COLO668 (cell line): ENCODE measurements around the gene CLEC4G.
"Not testable (repeated sequence)": the region's sequence is repeated elsewhere in the genome, so short reads cannot be mapped to it uniquely, and the experiment has no call there.

ENCODE experiments used
- DNase-seq: peaks from one replicate; lab custom pipeline; 2025; ENCODE audit not compliant: unreplicated experiment; lab: John Stamatoyannopoulos, UW

CLEC4G gene

GRCh38 chr19:7746903-7747884 is 15.3 kb upstream of the CLEC4G start, which contains the start of gene CD209:
Gene CD209, minus strand, starts transcription at chr19:7747534. Its CDS starts 23 bp downstream, at chr19:7747511.
- no peak for DNase-seq

DNA sequence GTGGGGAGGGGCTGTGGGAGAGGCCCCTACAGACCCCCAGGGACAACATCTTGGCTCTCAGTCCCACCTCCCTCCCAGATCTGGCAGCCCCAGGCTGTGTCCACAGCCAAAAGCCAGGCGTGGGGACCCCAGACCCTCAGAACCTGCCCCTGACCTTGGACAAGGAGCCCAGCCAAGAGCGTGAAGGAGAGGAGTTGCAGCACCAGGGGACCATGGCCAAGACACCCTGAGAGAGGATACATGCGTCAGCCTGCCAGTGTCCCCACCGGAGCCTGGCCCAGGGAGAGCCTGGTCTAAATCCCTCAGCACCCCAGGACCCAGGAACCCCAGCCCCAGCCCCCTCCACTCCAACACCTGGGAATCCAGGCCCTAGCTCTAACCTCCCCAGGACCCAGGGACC is 14.4 kb upstream of the CLEC4G start:
- DNase-seq = not testable (repeated sequence)

DNA sequence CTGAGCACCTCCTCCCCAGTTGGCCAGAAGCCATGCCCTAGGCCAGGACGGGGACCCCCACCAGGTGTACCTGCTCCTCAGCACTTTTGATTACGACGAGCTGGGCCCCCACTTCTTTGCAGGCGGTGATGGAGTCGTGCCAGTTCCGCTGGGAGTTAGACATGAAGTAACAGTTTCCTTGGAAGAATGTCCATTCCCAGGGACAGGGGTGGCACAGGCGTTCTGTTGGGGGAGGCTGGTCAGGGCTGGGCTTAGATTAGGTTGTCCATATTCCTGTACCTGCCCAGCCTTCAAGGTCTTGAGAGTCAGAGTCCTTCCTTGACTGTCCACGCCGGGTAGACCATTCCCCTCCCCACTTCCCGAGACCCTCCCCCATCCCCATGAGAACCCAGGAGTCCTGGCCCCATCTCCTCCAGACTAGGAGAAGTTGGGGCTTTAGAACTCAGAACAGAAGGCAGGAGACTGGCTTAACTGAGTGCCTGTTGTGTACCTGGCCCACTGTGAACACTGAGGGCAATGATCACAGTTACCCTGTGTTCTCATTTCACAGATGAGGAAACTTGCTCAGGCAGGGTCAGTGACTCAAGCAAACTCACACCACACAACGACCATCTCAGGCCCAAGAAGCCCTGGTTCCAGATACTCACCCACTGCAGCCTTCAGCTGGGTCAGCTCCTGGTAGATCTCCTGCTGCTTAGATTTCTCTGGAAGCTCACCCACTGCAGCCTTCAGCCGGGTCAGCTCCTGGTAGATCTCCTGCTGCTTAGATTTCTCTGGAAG is 13.2 kb upstream of the CLEC4G start:
- DNase-seq = no peak

DNA sequence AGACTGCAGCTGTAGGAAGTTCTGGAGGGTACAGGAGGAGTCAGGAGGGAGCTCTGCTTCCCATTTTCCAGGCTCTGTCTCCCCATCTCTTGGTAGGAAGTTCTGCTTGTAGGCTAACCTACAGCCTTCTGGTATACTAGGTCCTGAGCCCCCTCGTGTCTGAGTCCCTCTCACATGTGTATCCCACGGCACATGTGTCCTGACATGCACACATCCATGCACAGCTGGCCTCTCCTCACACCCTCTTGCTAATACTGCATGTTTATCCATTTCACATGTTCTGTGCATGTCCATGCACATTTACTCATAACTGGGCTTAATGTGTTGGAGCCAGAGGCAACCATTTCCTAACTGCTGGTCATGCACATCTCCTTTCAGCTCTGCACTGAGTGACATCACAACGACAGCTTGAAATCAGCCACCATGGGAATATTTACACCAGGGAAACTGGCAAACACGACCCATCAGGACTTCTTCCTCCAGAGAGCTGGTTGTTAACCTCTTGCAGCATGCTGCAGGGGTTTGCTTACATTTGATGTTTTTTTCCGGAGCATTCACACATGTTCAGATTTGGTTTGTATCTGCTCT is 12.4 kb upstream of the CLEC4G start:
- no peak for DNase-seq

DNA sequence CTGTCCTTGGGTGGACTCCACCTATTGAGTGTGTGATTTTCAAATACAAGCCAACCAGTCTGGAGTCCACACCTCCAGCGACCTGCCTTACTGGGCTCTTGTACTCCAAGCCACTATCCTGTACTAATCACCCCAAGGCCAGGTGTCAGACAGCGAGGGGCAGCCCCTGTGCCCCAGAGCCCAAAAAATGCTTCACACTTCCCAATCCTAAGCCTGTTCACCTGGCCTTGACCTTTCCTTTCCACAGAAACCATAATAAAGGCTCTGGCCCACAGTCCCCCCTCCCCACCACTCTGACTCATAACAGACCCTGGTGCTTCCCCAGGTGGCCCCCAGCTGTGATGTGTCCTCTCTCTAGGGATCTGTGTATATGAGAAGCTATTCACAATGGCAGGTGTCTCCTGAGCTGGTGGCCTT is 11.5 kb upstream of the CLEC4G start:
- no peak for DNase-seq

- DNase-seq = no peak
These were observed 11.1 kb upstream of the CLEC4G start for GRCh38 chr19:7742991-7743390.

GRCh38 chr19:7742575-7742974 is 10.7 kb upstream of the CLEC4G start:
- DNase-seq = no peak

GRCh38 chr19:7740682-7741054 is 8.8 kb upstream of the CLEC4G start:
- DNase-seq = no peak

DNA sequence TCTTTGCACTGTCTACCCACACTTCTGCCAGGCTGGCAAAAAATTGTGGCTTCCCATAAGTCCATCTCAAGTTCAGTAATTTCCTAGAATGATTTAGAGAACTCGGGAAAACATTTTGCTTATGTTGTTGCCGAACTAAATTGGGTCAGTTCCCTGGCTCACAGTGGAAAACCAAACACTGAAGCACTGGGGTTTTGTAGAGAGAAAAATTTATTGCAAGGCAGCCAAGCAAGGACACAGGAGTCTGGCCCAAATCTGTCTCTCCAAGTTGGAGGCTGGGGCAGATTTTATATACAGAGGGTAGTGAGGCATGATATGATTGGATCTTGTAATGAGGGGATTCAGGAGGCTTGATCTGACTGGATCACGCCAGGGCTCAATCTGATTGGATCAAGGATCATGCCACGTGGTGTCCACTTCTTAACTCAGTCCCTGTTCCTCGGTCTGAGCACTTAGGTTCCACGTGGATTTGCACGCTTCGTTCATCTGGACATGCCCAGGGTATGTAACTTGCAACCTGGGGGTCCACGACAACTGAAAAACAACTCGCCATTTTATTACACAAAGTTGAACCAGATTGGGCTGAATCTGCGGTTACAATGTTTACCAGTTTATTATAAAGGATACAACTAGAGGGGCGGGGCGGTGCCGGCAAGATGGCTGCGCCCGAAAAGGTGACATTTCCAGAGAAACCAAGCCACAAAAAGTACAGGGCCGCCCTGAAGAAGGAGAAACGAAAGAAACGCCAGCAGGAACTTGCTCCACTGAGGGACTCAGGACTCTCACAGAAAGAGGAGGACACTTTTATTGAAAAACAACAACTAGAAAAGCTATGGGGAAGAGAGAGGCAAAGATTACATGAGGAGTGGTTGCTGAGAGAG is 8.1 kb upstream of the CLEC4G start:
- no peak for DNase-seq

DNA sequence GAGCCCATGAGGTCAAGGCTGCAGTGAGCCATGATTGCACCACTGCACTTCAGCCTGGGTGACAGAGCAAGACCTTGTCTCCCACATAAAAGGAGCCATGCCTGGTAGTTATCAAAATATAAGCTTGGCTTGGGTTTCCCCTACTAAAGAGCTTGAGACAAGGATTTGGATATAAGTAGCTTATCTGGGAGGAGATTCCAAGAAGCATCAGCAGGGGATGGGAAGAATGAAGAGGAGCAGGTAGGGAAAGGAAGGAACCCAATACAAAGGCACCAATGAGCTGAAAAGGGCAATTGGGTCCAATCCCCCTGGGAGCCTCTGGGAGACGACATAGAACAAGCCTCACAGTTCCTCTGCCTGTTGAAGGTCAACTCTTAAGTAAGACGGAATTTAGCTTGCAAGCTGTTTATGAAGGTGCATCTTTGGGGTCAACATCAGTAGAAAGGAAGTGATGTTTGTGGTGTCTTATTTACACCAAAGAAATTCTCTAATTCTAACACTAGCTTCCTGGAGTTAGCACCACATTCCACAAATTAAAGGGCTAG is 7.4 kb upstream of the CLEC4G start:
- DNase-seq = no peak

- DNase-seq = no peak
These were observed 6.1 kb upstream of the CLEC4G start for GRCh38 chr19:7738023-7738422.

DNA sequence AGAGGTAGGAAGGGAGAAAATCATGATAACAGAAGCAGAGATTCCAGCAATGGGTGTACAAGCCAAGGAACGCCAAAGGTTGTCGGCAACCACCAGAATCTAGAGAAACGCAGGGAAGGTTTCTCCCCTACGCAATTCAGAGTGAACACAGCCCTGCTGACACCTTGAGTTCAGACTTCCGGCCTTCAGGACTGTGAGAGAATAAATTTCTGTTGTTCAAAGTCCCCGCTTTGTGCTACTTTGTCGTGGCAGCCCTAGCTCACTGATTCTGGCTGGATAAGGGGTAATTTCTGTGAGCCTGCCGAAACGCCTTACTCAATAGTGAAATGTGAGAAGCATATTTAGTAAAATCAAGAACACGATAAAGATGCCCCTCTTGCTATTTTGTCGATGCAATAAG is 5.3 kb upstream of the CLEC4G start:
- no peak for DNase-seq

- no peak for DNase-seq
These were observed 4.2 kb upstream of the CLEC4G start for GRCh38 chr19:7736148-7736547.

- DNase-seq = no peak
These were observed 2.6 kb upstream of the CLEC4G start for GRCh38 chr19:7734220-7735203.

- DNase-seq = no peak
These were observed 1.5 kb upstream of the CLEC4G start for GRCh38 chr19:7733376-7733775.

- DNase-seq = no peak
These were observed 295 bp downstream of the CLEC4G start for GRCh38 chr19:7731615-7732014.

DNA sequence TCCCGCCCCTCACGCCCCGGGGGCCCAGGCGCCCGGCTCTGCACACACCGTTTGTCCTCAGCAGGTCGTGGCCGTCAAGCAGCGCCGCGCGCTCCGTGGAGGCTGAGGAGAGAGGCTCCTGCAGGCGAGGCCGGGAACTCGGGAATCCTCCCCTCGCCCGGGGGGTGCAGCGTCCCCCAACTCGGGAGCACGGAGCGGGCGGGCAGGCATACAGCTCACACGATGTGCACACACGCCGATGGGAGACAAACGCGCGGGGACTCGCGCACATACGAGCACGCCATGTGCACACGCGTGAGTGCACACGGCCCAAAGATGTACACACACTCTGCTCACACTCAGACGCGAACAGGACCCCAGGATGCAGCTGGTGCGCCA is 703 bp downstream of the CLEC4G start:
- DNase-seq = no peak

GRCh38 chr19:7730286-7731217 is 1.4 kb downstream of the CLEC4G start:
- DNase-seq = no peak
